Loucy (cell line): ENCODE results near the gene PABPN1.

ENCODE experiments used
- H2AFZ ChIP-seq: fragments of 200-600 bp; sonication (generic); 2 replicates; pipeline ENCODE4 v1.6.0; 2016; ENCODE audit warnings: antibody characterized with exemption, mild to moderate bottlenecking, low read length, moderate library complexity
- H3F3A ChIP-seq: fragments of 200-600 bp; 2 replicates; pipeline ENCODE4 v1.6.0; 2016; ENCODE audit warnings: antibody characterized with exemption, low read depth, mild to moderate bottlenecking
- H3K27me3 ChIP-seq: fragments of 200-600 bp; sonication (generic); 2 replicates; pipeline ENCODE4 v1.6.1; 2014; ENCODE audit warnings: low read length, mild to moderate bottlenecking; ENCODE audit not compliant: insufficient read depth, poor library complexity, severe bottlenecking
- H3K36me3 ChIP-seq: fragments of 200-600 bp; sonication (generic); 2 replicates; pipeline ENCODE4 v1.6.1; 2016; ENCODE audit warnings: low read length; ENCODE audit not compliant: insufficient read depth
- H3K4me1 ChIP-seq: fragments of 200-600 bp; sonication (generic); 2 replicates; pipeline ENCODE4 v1.5.1; 2014; ENCODE audit warnings: low read length, mild to moderate bottlenecking; ENCODE audit not compliant: insufficient read depth, poor library complexity, severe bottlenecking
- H3K4me2 ChIP-seq: fragments of 200-600 bp; sonication (generic); 2 replicates; pipeline ENCODE4 v1.6.0; 2014; ENCODE audit warnings: antibody characterized with exemption, low read length, low read depth, mild to moderate bottlenecking; ENCODE audit not compliant: poor library complexity, severe bottlenecking
- H3K4me3 ChIP-seq: fragments of 200-600 bp; sonication (generic); 2 replicates; pipeline ENCODE4 v1.5.1; 2014; ENCODE audit warnings: low read length, mild to moderate bottlenecking, mixed read lengths; ENCODE audit not compliant: poor library complexity, severe bottlenecking
- H3K79me2 ChIP-seq: fragments of 200-600 bp; sonication (generic); 2 replicates; pipeline ENCODE4 v1.6.1; 2014; ENCODE audit warnings: low read length; ENCODE audit not compliant: insufficient read depth
- H3K9ac ChIP-seq: fragments of 200-600 bp; sonication (generic); 2 replicates; pipeline ENCODE4 v1.6.0; 2014; ENCODE audit warnings: mild to moderate bottlenecking, low read depth, low read length, moderate library complexity; ENCODE audit not compliant: poor library complexity, severe bottlenecking
- H3K9me2 ChIP-seq: fragments of 200-600 bp; sonication (generic); replicated peaks from 2 replicates; pipeline ENCODE4 v1.6.1; 2016; ENCODE audit warnings: low read depth, low read length, mixed read lengths
- H3K9me3 ChIP-seq: fragments of 200-600 bp; sonication (generic); 2 replicates; pipeline ENCODE4 v1.6.1; 2014; ENCODE audit warnings: mild to moderate bottlenecking, antibody characterized with exemption, low read length, low read depth; ENCODE audit not compliant: insufficient read depth
- H4K20me1 ChIP-seq: fragments of 200-600 bp; sonication (generic); 2 replicates; pipeline ENCODE4 v1.6.0; 2014; ENCODE audit warnings: antibody characterized with exemption, low read length, mild to moderate bottlenecking; ENCODE audit not compliant: insufficient read depth, poor library complexity, severe bottlenecking
- CTCF ChIP-seq: fragments of 200-600 bp; sonication (generic); conservative IDR thresholded peaks from 2 replicates; pipeline ENCODE4 v1.5.1; 2014; ENCODE audit warnings: mild to moderate bottlenecking, antibody characterized with exemption, low read length
- EZH2phosphoT487 ChIP-seq: fragments of 200-600 bp; IDR thresholded peaks from 2 replicates; pipeline ENCODE4 v1.6.1; 2018; ENCODE audit warnings: antibody characterized with exemption, mild to moderate bottlenecking, moderate library complexity, borderline replicate concordance

Gene PABPN1

GRCh38 chr14:23299211-23299957 is 21.9 kb upstream of the PABPN1 start:
- peaks cover 18% of the 10 kb centered on the region for H3K4me1 ChIP-seq
- peaks cover 10% of the 10 kb centered on the region for H4K20me1 ChIP-seq
- no peaks in the 10 kb centered on the region for H3K9me2 ChIP-seq
- peak overlapping the region; percentile 94 for H3K4me3 ChIP-seq
- H3K9me3 ChIP-seq = no peaks in the 10 kb centered on the region
- no peaks in the 10 kb centered on the region for H3F3A ChIP-seq
- H2AFZ ChIP-seq = no peak overlapping the region
- TF ChIP-seq EZH2phosphoT487 (no peak), CTCF (peak; percentile 48)
- no peaks in the 10 kb centered on the region for H3K27me3 ChIP-seq
- H3K36me3 ChIP-seq = peaks cover 13% of the 10 kb centered on the region; the same call in 1 of the 2 replicates
- peak overlapping the region; percentile 97 for H3K9ac ChIP-seq
- H3K79me2 ChIP-seq = peaks cover 28% of the 10 kb centered on the region
- H3K4me2 ChIP-seq = peak overlapping the region; percentile 98

GRCh38 chr14:23299986-23300686 is 21.1 kb upstream of the PABPN1 start:
- Histone ChIP-seq H3K9ac (peak overlapping the region; percentile 97), H2AFZ (no peak overlapping the region), H3K79me2 (peaks cover 28% of the 10 kb centered on the region), H3F3A (no peaks in the 10 kb centered on the region), H3K9me2 (no peaks in the 10 kb centered on the region), H3K4me1 (peaks cover 18% of the 10 kb centered on the region), H3K36me3 (peaks cover 13% of the 10 kb centered on the region; the same call in 1 of the 2 replicates), H3K9me3 (no peaks in the 10 kb centered on the region), H3K4me2 (peak overlapping the region; percentile 98), H3K27me3 (no peaks in the 10 kb centered on the region), H3K4me3 (peak overlapping the region; percentile 94), H4K20me1 (peaks cover 10% of the 10 kb centered on the region)
- peak; percentile 19; the same call in 1 of the 2 replicates for TF ChIP-seq CTCF
- TF ChIP-seq EZH2phosphoT487 = no peak

GRCh38 chr14:23300687-23301223 is 20.5 kb upstream of the PABPN1 start:
- H3K9ac ChIP-seq = peak overlapping the region; percentile 97
- no peaks in the 10 kb centered on the region for H3F3A ChIP-seq
- H2AFZ ChIP-seq = peak overlapping the region; percentile 51
- no peaks in the 10 kb centered on the region for H3K9me3 ChIP-seq
- no peaks in the 10 kb centered on the region for H3K9me2 ChIP-seq
- no peaks in the 10 kb centered on the region for H3K27me3 ChIP-seq
- H3K4me2 ChIP-seq = peak overlapping the region; percentile 98
- no peak for TF ChIP-seq EZH2phosphoT487
- no peak for TF ChIP-seq CTCF
- H3K79me2 ChIP-seq = peaks cover 32% of the 10 kb centered on the region
- peaks cover 18% of the 10 kb centered on the region for H3K4me1 ChIP-seq
- peaks cover 10% of the 10 kb centered on the region for H4K20me1 ChIP-seq
- H3K36me3 ChIP-seq = peaks cover 13% of the 10 kb centered on the region; the same call in 1 of the 2 replicates
- H3K4me3 ChIP-seq = peak overlapping the region; percentile 94
